MM.1S (cell line): ENCODE results near the gene HABP2.

Experiments
- EZH2 ChIP-seq: fragments of 300-600 bp; sonication (generic); optimal IDR thresholded peaks from 2 replicates; pipeline ENCODE3; 2017; ENCODE audit warnings: low read depth, mild to moderate bottlenecking, antibody characterized with exemption, low read length, mixed read lengths
- EZH2phosphoT487 ChIP-seq: fragments of 300-600 bp; sonication (generic); IDR thresholded peaks from 2 replicates; pipeline ENCODE4 v1.6.1; 2018; ENCODE audit warnings: antibody characterized with exemption, low read length
- TF ChIP-seq, protein P1 (sequence below): fragments of 300-600 bp; sonication (generic); IDR thresholded peaks from 2 replicates; pipeline ENCODE4 v1.5.1; 2016; ENCODE audit warnings: antibody characterized with exemption, low read length, mixed read lengths

DNA sequence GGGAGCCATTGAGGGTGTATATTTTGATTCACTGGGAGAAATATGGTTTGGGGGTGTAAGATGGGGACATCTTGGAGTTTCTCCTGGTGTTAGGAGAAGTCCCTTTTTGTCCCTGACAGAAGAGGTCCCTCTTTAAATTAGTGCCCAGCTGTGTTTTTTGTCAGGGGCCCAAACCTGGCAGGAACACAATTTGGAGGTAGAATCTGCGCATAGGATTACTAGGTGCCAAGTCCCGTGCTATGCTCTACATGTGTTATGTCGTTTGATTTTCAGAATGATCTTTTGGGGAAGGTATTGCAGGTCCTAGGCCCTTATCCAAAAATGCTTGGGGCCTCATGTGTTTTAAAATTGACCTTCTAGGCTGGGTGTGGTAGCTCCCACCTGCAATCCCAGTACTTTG is 36.8 kb upstream of the HABP2 start:
- TF ChIP-seq, protein P1, sequence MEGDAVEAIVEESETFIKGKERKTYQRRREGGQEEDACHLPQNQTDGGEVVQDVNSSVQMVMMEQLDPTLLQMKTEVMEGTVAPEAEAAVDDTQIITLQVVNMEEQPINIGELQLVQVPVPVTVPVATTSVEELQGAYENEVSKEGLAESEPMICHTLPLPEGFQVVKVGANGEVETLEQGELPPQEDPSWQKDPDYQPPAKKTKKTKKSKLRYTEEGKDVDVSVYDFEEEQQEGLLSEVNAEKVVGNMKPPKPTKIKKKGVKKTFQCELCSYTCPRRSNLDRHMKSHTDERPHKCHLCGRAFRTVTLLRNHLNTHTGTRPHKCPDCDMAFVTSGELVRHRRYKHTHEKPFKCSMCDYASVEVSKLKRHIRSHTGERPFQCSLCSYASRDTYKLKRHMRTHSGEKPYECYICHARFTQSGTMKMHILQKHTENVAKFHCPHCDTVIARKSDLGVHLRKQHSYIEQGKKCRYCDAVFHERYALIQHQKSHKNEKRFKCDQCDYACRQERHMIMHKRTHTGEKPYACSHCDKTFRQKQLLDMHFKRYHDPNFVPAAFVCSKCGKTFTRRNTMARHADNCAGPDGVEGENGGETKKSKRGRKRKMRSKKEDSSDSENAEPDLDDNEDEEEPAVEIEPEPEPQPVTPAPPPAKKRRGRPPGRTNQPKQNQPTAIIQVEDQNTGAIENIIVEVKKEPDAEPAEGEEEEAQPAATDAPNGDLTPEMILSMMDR: no peak
- TF ChIP-seq EZH2phosphoT487 (no peak), EZH2 (no peak)
